ENCODE measurements around the gene FTO. TPM values are rescaled to one million over a fixed set of nuclear protein-coding genes. Genes with fewer than 3 reads are reported as not detected.

Gene FTO
- total and polyA plus RNA-seq, 2 of the 8 experiments (the other 6 are each of a cell fraction or from before 2014, with no cell fraction given), result 34.5 to 59.8 TPM

DNA sequence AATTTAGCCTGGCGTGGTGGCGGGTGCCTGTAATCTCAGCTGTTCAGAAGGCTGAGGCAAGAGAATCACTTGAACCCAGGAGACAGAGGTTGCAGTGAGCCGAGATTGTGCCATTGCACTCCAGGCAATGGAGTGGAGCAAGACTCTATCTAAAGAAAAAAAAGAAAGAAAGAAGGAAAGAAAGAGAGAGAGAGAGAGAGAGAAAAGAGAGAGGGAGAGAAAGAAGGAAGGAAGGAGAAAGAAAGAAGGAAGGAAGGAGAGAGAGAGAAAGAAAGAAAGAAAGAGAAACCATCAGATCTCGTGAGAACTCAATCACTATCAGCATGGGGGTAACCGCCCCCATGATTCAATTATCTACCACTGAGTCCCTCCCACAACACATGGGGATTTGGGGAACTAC, 293.0 kb downstream of the FTO start:
- H4K20me1 ChIP-seq (replicated peaks in 1 of 2; ENCODE audit: control insufficient read depth in 1 of 2, insufficient read depth in 2 of 2, low read length in 2 of 2), result no peaks in the 10 kb centered on the region
- H4K5ac ChIP-seq (ENCODE audit: insufficient read length, low read depth, low read length), result no peak overlapping the region
- H3K23me2 ChIP-seq (ENCODE audit: low read depth, low read length), result no peaks in the 10 kb centered on the region
- DNase-seq (ENCODE audit: low read depth in 1 of 2, low spot score in 2 of 2) (no peak), FAIRE-seq (no peak)
- CTCF ChIA-PET (ENCODE audit: partially characterized antibody), result no interaction called here
- H3K23ac ChIP-seq (ENCODE audit: insufficient read length), result no peak overlapping the region
- WGBS, 2 experiments (ENCODE audit: extremely low coverage in 1 of 2, insufficient coverage in 1 of 2, insufficient read length in 1 of 2, insufficient replicate concordance in 2 of 2, low coverage in 1 of 2, low lambda C conversion rate in 2 of 2, missing lambda C conversion rate in 1 of 2), result 100% methylated on average over 5 of the region's 5 CpGs; no CpG with 5 or more reads in 1 of the 2 experiments
- H3K4me2 ChIP-seq (ENCODE audit: insufficient read depth in 1 of 2, low read depth in 2 of 2, low read length in 2 of 2), result no peak overlapping the region
- no peak overlapping the region for H3K4ac ChIP-seq (replicated peaks; ENCODE audit: insufficient read length, low read depth, low read length)
- no peak overlapping the region for H3K56ac ChIP-seq (replicated peaks; ENCODE audit: insufficient read length, low read depth, low read length)
- no peak overlapping the region for H3K9ac ChIP-seq (replicated peaks in 1 of 4; ENCODE audit: extremely low read depth in 1 of 4, low read depth in 3 of 4, low read length in 3 of 4)
- no peak overlapping the region for H2BK120ac ChIP-seq (replicated peaks; ENCODE audit: low read depth, low read length)
- POLR2A ChIA-PET (ENCODE audit: partially characterized antibody), result no interaction called here
- no peak overlapping the region for H3K27ac ChIP-seq (ENCODE audit: low read depth, low read length)
- no peak overlapping the region for H2BK15ac ChIP-seq (ENCODE audit: low read length)
- H2BK12ac ChIP-seq (ENCODE audit: low read depth, low read length), result no peak overlapping the region
- H2BK20ac ChIP-seq (ENCODE audit: low read length), result no peak overlapping the region
- peaks cover 0 to 7% (median under 1%) of the 10 kb centered on the region in 4 experiments; a peak in 2 of 7 replicates for H3K4me1 ChIP-seq (replicated peaks in 1 of 4; ENCODE audit: control insufficient read depth in 3 of 4, insufficient read depth in 4 of 4, low read length in 3 of 4)
- H2BK5ac ChIP-seq (ENCODE audit: low read depth, low read length), result no peak overlapping the region
- no peak overlapping the region for H3K14ac ChIP-seq (ENCODE audit: insufficient read length)
- H3K18ac ChIP-seq (ENCODE audit: extremely low read depth, low read length), result no peak overlapping the region
- H3K79me1 ChIP-seq (ENCODE audit: low read depth, low read length), result no peaks in the 10 kb centered on the region
- no peaks in the 10 kb centered on the region for H3K27me3 ChIP-seq (replicated peaks in 1 of 4; ENCODE audit: control insufficient read depth in 3 of 4, extremely low read depth in 1 of 4, insufficient read depth in 3 of 4, low read length in 3 of 4)
- H3K36me3 ChIP-seq (ENCODE audit: control insufficient read depth in 2 of 4, insufficient read depth in 4 of 4, low read length in 3 of 4), result no peaks in the 10 kb centered on the region
- H3K9me3 ChIP-seq (ENCODE audit: insufficient read depth in 2 of 2, low read depth in 1 of 2, low read length in 1 of 2), result no peaks in the 10 kb centered on the region
- no peak overlapping the region for H3K4me3 ChIP-seq (ENCODE audit: extremely low read depth in 1 of 4, insufficient read depth in 2 of 4, low read depth in 3 of 4, low read length in 4 of 4)
- no peak overlapping the region for H2AFZ ChIP-seq (ENCODE audit: low read length)
- H4K8ac ChIP-seq (ENCODE audit: extremely low read depth, insufficient read depth, low read length), result no peak overlapping the region
- no peaks in the 10 kb centered on the region for H3K79me2 ChIP-seq (ENCODE audit: control insufficient read depth in 1 of 2, insufficient read depth in 2 of 2, low read length in 2 of 2)
- H4K91ac ChIP-seq (replicated peaks; ENCODE audit: insufficient read length, low read length), result no peak overlapping the region
- no peak overlapping the region for H2AK5ac ChIP-seq (ENCODE audit: low read depth, low read length)
- TF ChIP-seq FOSL1 (IDR thresholded peaks at IDR 0.05; ENCODE audit: insufficient read depth, low read depth, low read length) (no peak), JUN (IDR thresholded peaks at IDR 0.05; ENCODE audit: low read depth, low read length) (no peak), SIRT6 (IDR thresholded peaks at IDR 0.05; ENCODE audit: low read length) (no peak), PHF8 (conservative IDR thresholded peaks at IDR 0.05; ENCODE audit: low read depth, low read length) (no peak), SP1 (IDR thresholded peaks at IDR 0.05; ENCODE audit: low read depth, low read length) (no peak), TCF12 (IDR thresholded peaks at IDR 0.05; ENCODE audit: low read depth, low read length) (no peak), JUND (IDR thresholded peaks at IDR 0.05; ENCODE audit: low read length) (no peak), SRF (IDR thresholded peaks at IDR 0.05; ENCODE audit: low read depth, low read length) (no peak), SAP30 (IDR thresholded peaks at IDR 0.05; ENCODE audit: insufficient read depth, insufficient replicate concordance, low read length) (no peak)

All from H1 (cell line).